Neural progenitor cell (in vitro differentiated cells): ENCODE results near the gene HBS1L. TPM values are rescaled to one million over a fixed set of nuclear protein-coding genes. Genes with fewer than 3 reads are reported as not detected.

Experiments used
- DNase-seq: peaks from one replicate; pipeline ENCODE4 v3.0.0-alpha.2; 2016; ENCODE audit warnings: low spot score
- H2AFZ ChIP-seq: fragments of 200-600 bp; sonication (generic); replicated peaks from 2 replicates; pipeline ENCODE4 v1.6.1; 2016; ENCODE audit warnings: antibody characterized with exemption
- H3F3A ChIP-seq: fragments of 200-600 bp; sonication (generic); 2 replicates; pipeline ENCODE4 v1.6.1; 2016; ENCODE audit warnings: antibody characterized with exemption, low read depth
- H3K27ac ChIP-seq: fragments of 200-600 bp; sonication (generic); 2 replicates; pipeline ENCODE4 v1.5.1; 2016; ENCODE audit warnings: mild to moderate bottlenecking
- H3K27me3 ChIP-seq: fragments of 200-600 bp; sonication (generic); 2 replicates; pipeline ENCODE4 v1.6.1; 2016; ENCODE audit warnings: mild to moderate bottlenecking, moderate library complexity
- H3K36me3 ChIP-seq: fragments of 200-600 bp; sonication (generic); 2 replicates; pipeline ENCODE4 v1.5.1; 2016
- H3K4me1 ChIP-seq: fragments of 200-600 bp; sonication (generic); 2 replicates; pipeline ENCODE4 v1.6.1; 2016; ENCODE audit warnings: mixed run types
- H3K4me2 ChIP-seq: fragments of 200-600 bp; sonication (generic); 2 replicates; pipeline ENCODE4 v1.6.1; 2016
- H3K4me3 ChIP-seq: fragments of 200-600 bp; sonication (generic); 2 replicates; pipeline ENCODE4 v1.5.1; 2016
- H3K79me2 ChIP-seq: fragments of 200-600 bp; sonication (generic); 2 replicates; pipeline ENCODE4 v1.6.1; 2016; ENCODE audit warnings: low read depth
- H3K9ac ChIP-seq: fragments of 200-600 bp; sonication (generic); 2 replicates; pipeline ENCODE4 v1.6.1; 2016
- H3K9me3 ChIP-seq: fragments of 200-600 bp; sonication (generic); 2 replicates; pipeline ENCODE4 v1.5.1; 2016; ENCODE audit warnings: low read depth
- H4K20me1 ChIP-seq: fragments of 200-600 bp; sonication (generic); 2 replicates; pipeline ENCODE4 v1.6.1; 2016; ENCODE audit warnings: low read depth
- H3K27ac Mint-ChIP-seq: 3 replicates; pipeline ENCODE4 v1.8.0; 2021; ENCODE audit warnings: mixed read lengths
- H3K27me3 Mint-ChIP-seq: 2 replicates; pipeline ENCODE4 v1.8.0; 2022; ENCODE audit warnings: low read depth, mild to moderate bottlenecking, inconsistent platforms, moderate library complexity, mixed read lengths; ENCODE audit not compliant: insufficient read depth
- H3K36me3 Mint-ChIP-seq: 3 replicates; pipeline ENCODE4 v1.8.0; 2021; ENCODE audit warnings: mixed read lengths
- H3K4me1 Mint-ChIP-seq: 3 replicates; pipeline ENCODE4 v1.8.0; 2021; ENCODE audit warnings: mixed read lengths
- H3K4me3 Mint-ChIP-seq: 3 replicates; pipeline ENCODE4 v1.8.0; 2021; ENCODE audit warnings: mild to moderate bottlenecking, moderate library complexity, mixed read lengths
- H3K9me3 Mint-ChIP-seq: 3 replicates; pipeline ENCODE4 v1.8.0; 2020; ENCODE audit warnings: mixed read lengths
- EZH2 ChIP-seq: fragments of 200-600 bp; sonication (generic); IDR thresholded peaks from 2 replicates; pipeline ENCODE4 v1.6.1; 2017; ENCODE audit warnings: antibody characterized with exemption, mild to moderate bottlenecking, moderate library complexity
- EZH2phosphoT487 ChIP-seq: fragments of 200-600 bp; sonication (generic); IDR thresholded peaks from 2 replicates; pipeline ENCODE4 v1.6.1; 2017; ENCODE audit warnings: antibody characterized with exemption
- total RNA-seq: library from RNA; depleted of rRNA; stranded (reverse); fragments of >200 nt; gene quantifications from 2 replicates; pipeline ENCODE4 v1.2.3, GENCODE V29; 2015; ENCODE audit warnings: low replicate concordance
- TF ChIP-seq, protein P1 (sequence below): fragments of 200-600 bp; sonication (generic); IDR thresholded peaks from 2 replicates; pipeline ENCODE4 v1.5.1; 2017; ENCODE audit warnings: antibody characterized with exemption, mild to moderate bottlenecking

Gene HBS1L
- total RNA-seq, 1 donor from 2014 or later, result 215 TPM

DNA sequence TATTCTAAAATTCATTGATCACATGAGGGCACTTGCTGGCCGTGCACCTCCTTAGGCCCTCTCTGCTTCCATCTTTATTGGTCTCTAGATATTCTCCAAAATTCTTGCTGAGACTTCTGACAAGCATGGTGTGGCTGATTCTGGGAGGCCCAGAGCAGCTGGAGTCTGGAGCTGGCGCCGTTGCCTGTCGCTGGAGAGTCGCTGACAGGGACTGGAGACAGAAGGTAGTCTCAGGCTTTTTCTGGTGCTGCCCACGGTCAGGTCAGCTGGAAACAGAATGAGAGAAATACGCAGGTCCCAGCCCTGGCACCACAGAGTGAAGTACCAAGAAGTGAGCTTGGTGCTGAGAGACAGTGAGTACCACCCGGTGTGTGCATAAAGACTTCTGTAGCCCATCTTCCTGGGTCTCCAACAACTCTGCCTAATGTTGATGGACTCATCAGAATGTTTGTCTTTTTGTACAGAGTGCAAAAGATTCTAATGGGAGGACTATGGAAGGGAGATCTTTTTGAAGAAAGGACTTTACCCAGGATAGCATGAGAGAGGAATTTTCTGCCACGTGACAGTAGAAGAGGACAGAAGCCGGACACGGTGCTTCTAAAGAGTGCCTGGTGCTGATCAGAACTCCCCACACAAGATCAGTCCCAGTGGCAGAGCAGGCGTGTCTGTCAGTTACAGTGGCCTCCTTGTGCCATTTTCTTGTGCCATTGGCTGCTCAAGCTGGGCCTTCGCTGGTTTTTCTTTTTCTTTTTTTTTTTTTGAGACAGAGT lies 102.9 kb downstream of the HBS1L start:
- Mint-ChIP-seq H3K27ac (no peak overlapping the region), H3K9me3 (no peaks in the 10 kb centered on the region), H3K27me3 (no peaks in the 10 kb centered on the region), H3K4me3 (no peak overlapping the region), H3K36me3 (no peaks in the 10 kb centered on the region), H3K4me1 (no peaks in the 10 kb centered on the region)
- H2AFZ ChIP-seq, result no peak overlapping the region
- peaks cover 2% of the 10 kb centered on the region for H3K9me3 ChIP-seq
- H3K79me2 ChIP-seq, result no peaks in the 10 kb centered on the region
- H3K4me2 ChIP-seq, result no peak overlapping the region
- H4K20me1 ChIP-seq, result no peaks in the 10 kb centered on the region
- TF ChIP-seq, protein P1, sequence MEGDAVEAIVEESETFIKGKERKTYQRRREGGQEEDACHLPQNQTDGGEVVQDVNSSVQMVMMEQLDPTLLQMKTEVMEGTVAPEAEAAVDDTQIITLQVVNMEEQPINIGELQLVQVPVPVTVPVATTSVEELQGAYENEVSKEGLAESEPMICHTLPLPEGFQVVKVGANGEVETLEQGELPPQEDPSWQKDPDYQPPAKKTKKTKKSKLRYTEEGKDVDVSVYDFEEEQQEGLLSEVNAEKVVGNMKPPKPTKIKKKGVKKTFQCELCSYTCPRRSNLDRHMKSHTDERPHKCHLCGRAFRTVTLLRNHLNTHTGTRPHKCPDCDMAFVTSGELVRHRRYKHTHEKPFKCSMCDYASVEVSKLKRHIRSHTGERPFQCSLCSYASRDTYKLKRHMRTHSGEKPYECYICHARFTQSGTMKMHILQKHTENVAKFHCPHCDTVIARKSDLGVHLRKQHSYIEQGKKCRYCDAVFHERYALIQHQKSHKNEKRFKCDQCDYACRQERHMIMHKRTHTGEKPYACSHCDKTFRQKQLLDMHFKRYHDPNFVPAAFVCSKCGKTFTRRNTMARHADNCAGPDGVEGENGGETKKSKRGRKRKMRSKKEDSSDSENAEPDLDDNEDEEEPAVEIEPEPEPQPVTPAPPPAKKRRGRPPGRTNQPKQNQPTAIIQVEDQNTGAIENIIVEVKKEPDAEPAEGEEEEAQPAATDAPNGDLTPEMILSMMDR, result no peak
- TF ChIP-seq EZH2phosphoT487, result no peak
- TF ChIP-seq EZH2, result no peak
- H3K27ac ChIP-seq, result no peak overlapping the region
- no peak for DNase-seq
- H3K4me1 ChIP-seq, result no peaks in the 10 kb centered on the region
- H3K9ac ChIP-seq, result no peak overlapping the region
- no peaks in the 10 kb centered on the region for H3F3A ChIP-seq
- no peak overlapping the region for H3K4me3 ChIP-seq
- H3K36me3 ChIP-seq, result no peaks in the 10 kb centered on the region
- no peaks in the 10 kb centered on the region for H3K27me3 ChIP-seq

DNA sequence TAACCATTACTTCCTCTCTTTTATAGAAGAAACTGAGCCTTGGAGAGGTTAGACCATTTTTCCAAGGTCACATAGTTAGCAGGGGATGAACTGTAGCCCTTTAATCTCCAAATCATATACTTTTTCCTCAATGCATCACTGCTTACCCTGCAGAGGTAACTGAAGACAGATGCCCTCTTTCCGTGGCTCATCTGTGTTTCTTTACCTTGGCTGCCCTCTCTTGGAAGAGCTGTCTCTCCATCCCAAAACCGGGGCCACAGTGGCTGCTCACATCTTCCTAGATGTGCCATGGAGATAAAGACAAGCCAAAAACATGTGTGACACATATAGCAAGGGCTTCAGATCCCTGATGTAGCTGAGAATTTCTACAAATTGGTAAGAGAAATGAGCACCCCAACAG lies 104.1 kb downstream of the HBS1L start:
- Histone ChIP-seq H3K79me2 (no peaks in the 10 kb centered on the region), H3K27me3 (no peaks in the 10 kb centered on the region)

DNA sequence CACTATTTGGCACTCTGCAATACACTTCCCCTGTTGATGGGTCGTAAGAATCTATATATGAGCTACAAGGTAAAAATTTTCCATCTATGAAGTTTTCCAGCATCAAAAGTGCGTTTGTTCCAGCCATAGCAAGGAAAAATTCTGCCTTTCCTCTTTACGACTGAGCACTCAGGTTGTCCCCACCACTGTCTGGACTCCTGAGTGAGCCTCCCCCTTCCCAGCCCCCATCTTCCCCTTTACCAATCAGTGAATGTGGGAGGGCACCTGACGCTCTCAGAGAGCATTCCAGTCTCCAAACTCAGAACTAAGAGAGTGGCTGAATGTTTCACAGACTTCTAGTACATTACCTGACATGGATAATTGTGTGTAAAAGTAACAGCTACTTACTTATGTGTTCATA lies 104.7 kb downstream of the HBS1L start, which contains the start of gene ALDH8A1:
Gene ALDH8A1, minus strand, starts transcription at position 175 of the 400 bp plus-strand sequence. Its CDS starts 48 bp downstream, at position 127.
- no peaks in the 10 kb centered on the region for H3K36me3 Mint-ChIP-seq
- Histone ChIP-seq H3F3A (no peaks in the 10 kb centered on the region), H3K4me2 (no peak within 1 kb of the TSS), H3K4me3 (no peak within 1 kb of the TSS), H2AFZ (peak within 1 kb of the TSS; percentile 87), H3K9me3 (peaks cover 2% of the 10 kb centered on the region), H4K20me1 (no peaks in the 10 kb centered on the region), H3K36me3 (no peaks in the 10 kb centered on the region), H3K9ac (no peak within 1 kb of the TSS), H3K27me3 (no peaks in the 10 kb centered on the region), H3K79me2 (no peaks in the 10 kb centered on the region), H3K4me1 (no peaks in the 10 kb centered on the region), H3K27ac (no peak within 1 kb of the TSS)
- H3K27ac Mint-ChIP-seq, result no peak within 1 kb of the TSS
- no peak for DNase-seq
- H3K4me1 Mint-ChIP-seq, result no peaks in the 10 kb centered on the region
- H3K27me3 Mint-ChIP-seq, result no peaks in the 10 kb centered on the region
- no peaks in the 10 kb centered on the region for H3K9me3 Mint-ChIP-seq
- H3K4me3 Mint-ChIP-seq, result no peak within 1 kb of the TSS
- TF ChIP-seq, protein P1, result no peak
- TF ChIP-seq EZH2phosphoT487 (no peak), EZH2 (no peak)

More for the DNA sequence above, 104.1 kb downstream of the HBS1L start:
- Mint-ChIP-seq H3K4me1 (no peaks in the 10 kb centered on the region), H3K27me3 (no peaks in the 10 kb centered on the region), H3K27ac (no peak overlapping the region), H3K36me3 (no peaks in the 10 kb centered on the region), H3K4me3 (no peak overlapping the region), H3K9me3 (no peaks in the 10 kb centered on the region)
- no peak overlapping the region for H3K9ac ChIP-seq
- no peak overlapping the region for H3K4me2 ChIP-seq
- TF ChIP-seq EZH2, result no peak
- no peak for TF ChIP-seq EZH2phosphoT487
- TF ChIP-seq, protein P1, result no peak
- no peaks in the 10 kb centered on the region for H3F3A ChIP-seq
- DNase-seq, result no peak
- H3K4me1 ChIP-seq, result no peaks in the 10 kb centered on the region
- no peaks in the 10 kb centered on the region for H3K36me3 ChIP-seq
- H3K27ac ChIP-seq, result no peak overlapping the region
- no peak overlapping the region for H3K4me3 ChIP-seq
- H2AFZ ChIP-seq, result peak overlapping the region; percentile 87
- H4K20me1 ChIP-seq, result no peaks in the 10 kb centered on the region
- H3K9me3 ChIP-seq, result peaks cover 2% of the 10 kb centered on the region
